Measurements from ENCODE around the gene H3-3A.

DNA sequence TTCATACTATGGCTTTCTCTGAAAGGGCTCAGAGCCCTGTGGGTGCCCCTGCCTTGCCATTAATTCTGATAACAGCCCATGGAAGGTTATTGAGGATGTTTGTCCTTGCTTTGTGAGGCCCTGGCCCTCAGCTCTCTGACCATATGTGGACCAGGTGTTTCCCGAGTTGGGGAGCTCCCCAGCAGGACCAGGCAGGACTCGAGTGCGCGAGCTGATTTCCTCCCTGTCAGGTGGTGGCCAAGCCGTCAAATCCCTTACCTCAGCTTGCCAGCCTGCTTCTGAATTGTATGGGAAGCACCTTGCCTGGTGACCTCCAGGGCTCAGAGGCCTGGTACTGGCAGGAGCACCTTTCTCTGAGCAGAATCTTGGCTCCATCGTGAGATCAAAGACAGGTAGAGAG, 45.4 kb upstream of the H3-3A start:
- TF ChIP-seq CTCF (conservative IDR thresholded peaks at IDR 0.05) (no peak), ZFX (IDR thresholded peaks at IDR 0.05) (no peak)

Measured in C4-2B (cell line).